ENCODE data around the gene ASAP2.
"Not testable (repeated sequence)": the region's sequence is repeated elsewhere in the genome, so short reads cannot be mapped to it uniquely, and the experiment has no call there.

ASAP2 gene

DNA sequence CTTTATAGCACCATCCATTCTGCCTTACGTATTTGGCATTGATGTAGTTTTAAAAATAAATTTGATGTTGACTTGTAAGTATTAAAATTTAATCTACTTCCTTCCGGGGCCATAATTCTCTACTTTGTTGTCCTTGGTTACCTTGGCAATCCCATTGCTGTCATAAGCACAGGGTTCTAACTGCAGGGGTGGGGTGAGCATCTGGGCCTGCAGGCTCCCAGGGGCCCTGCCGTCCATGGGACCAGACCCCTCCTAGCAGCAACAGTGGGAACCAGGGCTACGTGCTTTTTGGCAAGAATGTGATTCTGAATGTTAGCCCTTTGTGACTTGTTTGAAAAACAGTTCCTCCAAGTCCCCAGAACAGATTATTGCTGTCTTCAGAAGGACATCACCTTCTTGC, 4.9 kb downstream of the ASAP2 start:
- no peak overlapping the region for H3K4me3 ChIP-seq (ENCODE audit: low read depth, low read length)
- no peak for DNase-seq (ENCODE audit: low read depth)
- TF ChIP-seq, protein P1, sequence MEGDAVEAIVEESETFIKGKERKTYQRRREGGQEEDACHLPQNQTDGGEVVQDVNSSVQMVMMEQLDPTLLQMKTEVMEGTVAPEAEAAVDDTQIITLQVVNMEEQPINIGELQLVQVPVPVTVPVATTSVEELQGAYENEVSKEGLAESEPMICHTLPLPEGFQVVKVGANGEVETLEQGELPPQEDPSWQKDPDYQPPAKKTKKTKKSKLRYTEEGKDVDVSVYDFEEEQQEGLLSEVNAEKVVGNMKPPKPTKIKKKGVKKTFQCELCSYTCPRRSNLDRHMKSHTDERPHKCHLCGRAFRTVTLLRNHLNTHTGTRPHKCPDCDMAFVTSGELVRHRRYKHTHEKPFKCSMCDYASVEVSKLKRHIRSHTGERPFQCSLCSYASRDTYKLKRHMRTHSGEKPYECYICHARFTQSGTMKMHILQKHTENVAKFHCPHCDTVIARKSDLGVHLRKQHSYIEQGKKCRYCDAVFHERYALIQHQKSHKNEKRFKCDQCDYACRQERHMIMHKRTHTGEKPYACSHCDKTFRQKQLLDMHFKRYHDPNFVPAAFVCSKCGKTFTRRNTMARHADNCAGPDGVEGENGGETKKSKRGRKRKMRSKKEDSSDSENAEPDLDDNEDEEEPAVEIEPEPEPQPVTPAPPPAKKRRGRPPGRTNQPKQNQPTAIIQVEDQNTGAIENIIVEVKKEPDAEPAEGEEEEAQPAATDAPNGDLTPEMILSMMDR (IDR thresholded peaks at IDR 0.05; ENCODE audit: insufficient read depth, low read depth, low read length, missing control alignments), result no peak

DNA sequence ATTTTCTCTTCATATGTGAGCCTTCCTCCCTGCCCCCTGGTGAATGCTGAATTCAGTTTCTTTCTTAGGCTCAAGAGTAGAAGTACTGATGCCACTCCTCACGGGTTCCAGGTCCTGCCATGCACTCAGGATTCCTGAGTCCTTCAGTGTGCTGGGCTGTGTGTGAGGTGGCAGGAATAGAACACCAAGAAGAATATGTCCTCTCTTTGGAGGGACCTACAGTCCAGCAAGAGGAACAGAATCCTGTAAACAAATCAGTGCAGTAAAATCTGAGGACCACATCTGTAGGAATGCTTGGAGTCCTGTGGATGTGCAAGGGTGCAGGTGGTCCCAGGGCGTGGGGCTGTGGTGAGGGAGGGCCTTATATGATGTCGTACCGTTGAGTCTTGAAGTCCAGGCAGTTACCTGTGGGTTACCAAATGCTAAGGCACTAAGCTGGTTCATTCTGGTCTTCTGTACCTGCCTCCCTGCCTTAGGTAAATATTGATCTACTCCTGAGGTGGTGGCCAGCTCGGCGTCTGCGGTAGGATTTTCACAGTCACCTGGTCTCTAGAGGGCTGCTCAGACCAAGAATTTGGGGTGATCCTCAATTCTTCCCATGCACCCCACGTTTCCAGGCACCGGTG, 5.5 kb downstream of the ASAP2 start:
- no peak overlapping the region for H3K4me3 ChIP-seq (ENCODE audit: low read depth, low read length)
- no peak for DNase-seq (ENCODE audit: low read depth)
- TF ChIP-seq, protein P1 (IDR thresholded peaks at IDR 0.05; ENCODE audit: insufficient read depth, low read depth, low read length, missing control alignments), result no peak

DNA sequence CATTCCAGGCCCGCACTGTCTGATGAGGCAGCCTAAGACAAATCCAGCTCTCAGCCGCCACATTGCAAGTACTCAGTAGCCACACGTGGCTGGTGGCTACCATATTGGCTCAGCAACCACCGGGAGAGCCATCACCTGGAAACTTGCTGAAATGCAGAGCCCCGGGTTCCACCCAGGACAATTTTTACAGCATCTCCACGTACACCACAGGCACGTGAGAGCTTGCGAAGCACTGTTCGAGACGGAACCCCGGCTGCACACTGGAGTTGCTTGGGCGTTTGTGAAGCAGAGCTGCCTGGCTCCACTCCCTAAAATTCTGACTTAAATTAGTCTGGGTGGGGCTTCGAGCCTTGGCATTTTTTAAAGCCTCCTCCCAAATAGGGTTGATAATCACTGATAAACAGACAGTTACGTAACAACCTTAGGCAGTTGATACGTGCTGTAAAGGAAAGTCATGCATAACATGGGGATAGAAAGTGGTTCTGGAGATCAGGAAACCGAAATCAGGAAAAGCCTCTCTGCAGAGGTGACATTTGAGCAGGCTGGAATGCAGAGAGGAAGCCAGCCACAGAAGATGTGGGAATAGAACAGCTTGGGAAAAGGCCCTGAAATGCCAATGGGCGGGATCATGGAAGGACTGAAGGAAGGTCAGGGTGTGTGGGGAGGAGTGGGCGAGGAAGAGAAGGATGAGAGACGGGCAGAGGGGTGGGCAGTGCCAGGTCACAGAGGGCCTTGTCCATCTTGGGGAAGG, 6.2 kb downstream of the ASAP2 start:
- DNase-seq (ENCODE audit: low read depth), result no peak
- TF ChIP-seq, protein P1 (IDR thresholded peaks at IDR 0.05; ENCODE audit: insufficient read depth, low read depth, low read length, missing control alignments), result no peak
- H3K4me3 ChIP-seq (ENCODE audit: low read depth, low read length), result no peak overlapping the region

DNA sequence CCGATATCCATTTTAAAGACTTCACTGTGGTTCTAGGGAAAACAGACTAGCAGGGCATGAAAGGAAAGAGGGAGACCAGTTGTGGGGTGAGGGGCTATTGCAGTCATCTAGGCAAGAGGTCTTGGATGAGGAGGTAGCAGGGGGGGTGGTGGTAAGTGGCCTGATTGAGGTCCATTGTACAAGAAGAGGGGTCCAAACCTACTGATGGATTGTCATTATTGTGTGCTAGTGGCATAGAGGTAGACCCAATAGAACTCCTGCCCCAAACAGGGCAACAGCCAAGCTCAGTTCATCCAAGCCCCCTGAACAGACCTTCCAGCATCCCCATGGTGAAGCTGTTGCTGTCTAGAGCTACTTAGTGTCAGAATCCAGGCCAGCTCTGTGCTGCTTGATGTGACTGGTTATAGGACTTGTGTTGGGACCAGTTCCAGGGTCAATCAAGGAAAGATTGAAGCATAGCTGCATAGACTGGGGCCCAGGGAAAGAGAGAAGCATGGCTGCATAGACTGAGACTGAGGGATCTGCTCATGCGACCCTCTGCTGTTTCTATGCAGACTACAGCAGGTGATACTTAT, 7.0 kb downstream of the ASAP2 start:
- no peak overlapping the region for H3K4me3 ChIP-seq (ENCODE audit: low read depth, low read length)
- DNase-seq (ENCODE audit: low read depth), result no peak
- TF ChIP-seq, protein P1 (IDR thresholded peaks at IDR 0.05; ENCODE audit: insufficient read depth, low read depth, low read length, missing control alignments), result no peak

DNA sequence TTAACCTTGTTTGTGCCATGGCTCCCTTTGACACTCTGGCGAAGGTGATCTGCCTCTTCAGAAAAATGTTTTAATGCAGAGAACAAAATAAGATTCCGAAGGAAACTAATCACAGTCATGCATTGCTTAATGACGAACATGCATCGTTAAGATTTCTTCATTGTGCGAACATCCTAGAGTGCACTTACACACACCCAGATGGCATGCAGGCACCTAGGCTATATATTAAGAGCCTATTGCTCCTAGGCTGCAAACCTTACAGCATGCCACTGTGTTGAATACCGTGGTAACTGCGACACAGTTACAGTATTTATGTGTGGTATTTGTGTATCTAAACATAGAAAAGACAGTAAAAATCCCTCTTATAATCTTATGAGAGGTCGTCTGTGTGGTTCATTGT, 8.3 kb downstream of the ASAP2 start:
- no peak for DNase-seq (ENCODE audit: low read depth)

DNA sequence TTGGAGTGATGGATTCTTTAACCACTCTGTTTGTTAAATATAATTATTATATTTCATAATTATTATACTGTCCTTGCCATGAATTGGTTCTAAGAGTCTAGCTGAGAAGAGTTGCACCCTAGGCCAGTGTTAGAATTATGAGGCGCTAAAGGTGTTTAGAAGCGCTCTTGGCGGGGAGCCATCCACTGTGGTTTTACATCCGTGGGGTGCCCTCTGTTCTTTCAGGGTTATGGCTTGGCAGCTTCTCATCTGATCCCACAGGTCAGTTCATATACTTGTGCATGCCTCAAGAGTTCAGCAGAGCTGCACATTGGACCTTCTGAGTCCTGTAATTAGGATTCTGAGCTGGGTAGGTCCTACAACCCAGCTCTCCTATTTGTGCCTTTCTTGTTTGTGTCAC, 9.1 kb downstream of the ASAP2 start:
- H3K4me3 ChIP-seq (ENCODE audit: low read depth, low read length), result no peak overlapping the region
- no peak for DNase-seq (ENCODE audit: low read depth)
- TF ChIP-seq, protein P1 (IDR thresholded peaks at IDR 0.05; ENCODE audit: insufficient read depth, low read depth, low read length, missing control alignments), result no peak

More for the DNA sequence above, 8.3 kb downstream of the ASAP2 start:
- H3K4me3 ChIP-seq (ENCODE audit: low read depth, low read length), result no peak overlapping the region
- TF ChIP-seq, protein P1 (IDR thresholded peaks at IDR 0.05; ENCODE audit: insufficient read depth, low read depth, low read length, missing control alignments), result no peak

DNA sequence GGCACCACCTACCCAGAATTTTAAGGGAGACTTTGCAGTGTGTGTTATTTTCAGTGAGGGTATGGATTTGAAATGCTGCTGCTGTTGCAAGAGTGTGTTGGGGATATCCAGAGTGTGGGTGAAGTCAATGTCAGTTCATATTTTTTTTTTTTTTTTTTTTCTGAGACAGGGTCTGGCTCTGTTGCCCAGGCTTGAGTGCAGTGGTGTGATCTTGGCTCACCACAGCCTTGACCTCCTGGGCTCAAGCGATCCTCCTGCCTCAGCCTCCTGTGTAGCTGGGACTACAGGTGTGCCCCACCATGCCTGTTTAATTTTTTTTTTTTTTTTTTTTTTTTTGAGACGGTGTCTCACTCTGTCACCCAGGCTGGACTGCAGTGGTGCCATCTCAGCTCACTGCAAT, 9.5 kb downstream of the ASAP2 start:
- H3K4me3 ChIP-seq (ENCODE audit: low read depth, low read length); DNase-seq (ENCODE audit: low read depth): not testable (repeated sequence)
